Coronary artery (tissue), 2 donors: ENCODE results near the gene GNAO1.
"Not testable (repeated sequence)": the region's sequence is repeated elsewhere in the genome, so short reads cannot be mapped to it uniquely, and the experiment has no call there.

Experiments
- DNase-seq: peaks from one replicate; pipeline ENCODE4 v3.0.0-alpha.2; 2017; ENCODE audit warnings: low spot score
- H3K27ac ChIP-seq, 2 donors: fragments of 200-600 bp; sonication (generic); one replicate each; pipeline ENCODE4 v1.5.1; 2016 to 2019
- H3K4me3 ChIP-seq: fragments of 200-600 bp; sonication (generic); 2 replicates; pipeline ENCODE4 v1.5.1; 2016; ENCODE audit warnings: mild to moderate bottlenecking, moderate library complexity
- CTCF ChIP-seq: fragments of 200-600 bp; sonication (generic); IDR thresholded peaks from one replicate; pipeline ENCODE4 v1.5.1; 2019; ENCODE audit warnings: antibody characterized with exemption

The GNAO1 gene

GRCh38 chr16:56372013-56372634, 180.8 kb downstream of the GNAO1 start:
- Histone ChIP-seq H3K4me3 (no peak overlapping the region), H3K27ac (no peak overlapping the region)
- TF ChIP-seq CTCF: no peak
- no peak for DNase-seq

- DNase-seq: no peak
- Histone ChIP-seq H3K27ac (no peak overlapping the region), H3K4me3 (no peak overlapping the region)
- TF ChIP-seq CTCF: no peak
Measured at GRCh38 chr16:56373003-56373402, 181.7 kb downstream of the GNAO1 start.

GRCh38 chr16:56375792-56376191, 184.5 kb downstream of the GNAO1 start:
- DNase-seq, H3K4me3 ChIP-seq, H3K27ac ChIP-seq: not testable (repeated sequence)

- not testable (repeated sequence) for H3K4me3 ChIP-seq, DNase-seq, H3K27ac ChIP-seq
Measured at GRCh38 chr16:56379044-56379443, 187.8 kb downstream of the GNAO1 start.

- H3K27ac ChIP-seq, DNase-seq: not testable (repeated sequence)
Measured at GRCh38 chr16:56380778-56381485, 189.6 kb downstream of the GNAO1 start.

GRCh38 chr16:56382459-56382858, 191.2 kb downstream of the GNAO1 start:
- no peak for TF ChIP-seq CTCF
- DNase-seq: no peak
- Histone ChIP-seq H3K27ac (no peak overlapping the region), H3K4me3 (no peak overlapping the region)

More at GRCh38 chr16:56380778-56381485, 189.6 kb downstream of the GNAO1 start:
- not testable (repeated sequence) for H3K4me3 ChIP-seq

GRCh38 chr16:56382901-56383355, 191.6 kb downstream of the GNAO1 start:
- TF ChIP-seq CTCF: no peak
- H3K27ac ChIP-seq: no peak overlapping the region
- H3K4me3 ChIP-seq: no peak overlapping the region
- DNase-seq: no peak

GRCh38 chr16:56384074-56384721, 192.9 kb downstream of the GNAO1 start:
- no peak overlapping the region for H3K4me3 ChIP-seq
- no peak for DNase-seq
- no peak overlapping the region for H3K27ac ChIP-seq
- TF ChIP-seq CTCF: no peak
